A673 (cell line): ENCODE measurements around the gene SMARCD3. TPM values are rescaled to one million over a fixed set of nuclear protein-coding genes. Genes with fewer than 3 reads are reported as not detected.

Experiments
- Bru-seq: library from RNA; stranded (reverse); fragments of 400-500 nt; gene quantifications from one replicate; lab custom pipeline; 2021; lab: Mats Ljungman, UMichigan
- BruChase-seq, 2 experiments: library from RNA; stranded (reverse); fragments of 400-500 nt; gene quantifications; one replicate each; lab custom pipeline; 2021; lab: Mats Ljungman, UMichigan
- BruUV-seq: library from RNA; stranded (reverse); fragments of 400-500 nt; replicated peaks from 2 replicates; lab custom pipeline; 2021; lab: Mats Ljungman, UMichigan
- CTCF ChIA-PET: fragments of 300-600 bp; sonication (Branson Sonifier 250); formaldehyde crosslinking; loops from one replicate; lab custom pipeline; 2022; ENCODE audit warnings: antibody characterized with exemption; lab: Charles Lee
- POLR2A ChIA-PET: fragments of 300-600 bp; sonication (Branson Sonifier 250); formaldehyde crosslinking; loops from one replicate; lab custom pipeline; 2022; ENCODE audit warnings: antibody characterized with exemption; ENCODE audit not compliant: low non-redundant PET; lab: Charles Lee
- DNase-seq: peaks from one replicate; pipeline ENCODE4 v3.0.0-alpha.2; 2015; ENCODE audit warnings: low spot score
- H3K27ac ChIP-seq: fragments of 200-600 bp; sonication (generic); 2 replicates; pipeline ENCODE4 v1.5.1; 2016; ENCODE audit warnings: mixed run types, low read depth, mild to moderate bottlenecking, mixed read lengths, antibody characterized with exemption, low read length; ENCODE audit not compliant: poor library complexity, severe bottlenecking
- H3K27me3 ChIP-seq: fragments of 200-600 bp; sonication (generic); replicated peaks from 2 replicates; pipeline ENCODE4 v1.6.1; 2017; ENCODE audit warnings: mixed run types, low read depth, mild to moderate bottlenecking, mixed read lengths, antibody characterized with exemption, low read length; ENCODE audit not compliant: insufficient read depth, poor library complexity
- H3K36me3 ChIP-seq: fragments of 200-600 bp; sonication (generic); 2 replicates; pipeline ENCODE4 v1.6.1; 2016; ENCODE audit warnings: mixed run types, mild to moderate bottlenecking, mixed read lengths, antibody characterized with exemption, low read length; ENCODE audit not compliant: insufficient read depth, poor library complexity, severe bottlenecking
- H3K4me1 ChIP-seq: fragments of 200-600 bp; sonication (generic); 2 replicates; pipeline ENCODE4 v1.6.1; 2017; ENCODE audit warnings: mixed run types, mild to moderate bottlenecking, mixed read lengths, antibody characterized with exemption, low read length; ENCODE audit not compliant: insufficient read depth, poor library complexity, severe bottlenecking
- H3K4me3 ChIP-seq: fragments of 200-600 bp; sonication (generic); 2 replicates; pipeline ENCODE4 v1.5.1; 2016; ENCODE audit warnings: low read depth, mixed run types, mild to moderate bottlenecking, mixed read lengths, low read length; ENCODE audit not compliant: poor library complexity, severe bottlenecking
- H3K9me3 ChIP-seq: fragments of 200-600 bp; sonication (generic); 2 replicates; pipeline ENCODE4 v1.6.1; 2016; ENCODE audit warnings: mixed run types, low read depth, mild to moderate bottlenecking, mixed read lengths, antibody characterized with exemption, low read length; ENCODE audit not compliant: poor library complexity, severe bottlenecking
- EZH2 ChIP-seq: fragments of 200-600 bp; sonication (generic); IDR thresholded peaks from 2 replicates; pipeline ENCODE4 v1.6.1; 2017; ENCODE audit warnings: borderline replicate concordance, low read depth, mild to moderate bottlenecking, mixed read lengths, antibody characterized with exemption, low read length; ENCODE audit not compliant: poor library complexity, severe bottlenecking
- intact Hi-C: fragments of 100-400 bp; cut with micrococcal nuclease; formaldehyde crosslinking; loops from one replicate; pipeline ENCODE4 v1.10.0; 2022; ENCODE audit not compliant: unreplicated experiment
- long read RNA-seq: library from polyadenylated mRNA; stranded (forward); transcript quantifications from one replicate; pipeline ENCODE4 v2.0.0, GENCODE V29; 2022
- total RNA-seq: library from RNA; stranded (reverse); gene quantifications from 2 replicates; pipeline ENCODE4 v1.2.3, GENCODE V29; 2021
- TF ChIP-seq, protein P1 (sequence below): fragments of 300-800, 200-600 bp; sonication (generic); conservative IDR thresholded peaks from 2 replicates; pipeline ENCODE4 v1.5.1; 2017; ENCODE audit warnings: low read depth, mild to moderate bottlenecking, antibody characterized with exemption, low read length, moderate library complexity, mixed read lengths

The SMARCD3 gene
- total RNA-seq (44.8 and 52.1 TPM in 2 replicates), Bru-seq, nascent RNA (percentile 41 among the genes with signal in this experiment), BruChase-seq, experiment 1, labeled RNA remaining after a 2-hour chase (percentile 47 among the genes with signal in this experiment), BruChase-seq, experiment 2, labeled RNA remaining after a 6-hour chase (percentile 52 among the genes with signal in this experiment)
- long read RNA-seq, transcript SMARCD3-203 (14 exons, 2,018 nt) = minor isoform, 19 of 155 reads
- long read RNA-seq, transcript SMARCD3-201 (13 exons, 1,993 nt) = major isoform, 88 of 155 reads
- long read RNA-seq, partial matches to known transcripts = 9 of 155 reads
- long read RNA-seq, other reads (novel, unspliced or antisense) = 39 of 155 reads

DNA sequence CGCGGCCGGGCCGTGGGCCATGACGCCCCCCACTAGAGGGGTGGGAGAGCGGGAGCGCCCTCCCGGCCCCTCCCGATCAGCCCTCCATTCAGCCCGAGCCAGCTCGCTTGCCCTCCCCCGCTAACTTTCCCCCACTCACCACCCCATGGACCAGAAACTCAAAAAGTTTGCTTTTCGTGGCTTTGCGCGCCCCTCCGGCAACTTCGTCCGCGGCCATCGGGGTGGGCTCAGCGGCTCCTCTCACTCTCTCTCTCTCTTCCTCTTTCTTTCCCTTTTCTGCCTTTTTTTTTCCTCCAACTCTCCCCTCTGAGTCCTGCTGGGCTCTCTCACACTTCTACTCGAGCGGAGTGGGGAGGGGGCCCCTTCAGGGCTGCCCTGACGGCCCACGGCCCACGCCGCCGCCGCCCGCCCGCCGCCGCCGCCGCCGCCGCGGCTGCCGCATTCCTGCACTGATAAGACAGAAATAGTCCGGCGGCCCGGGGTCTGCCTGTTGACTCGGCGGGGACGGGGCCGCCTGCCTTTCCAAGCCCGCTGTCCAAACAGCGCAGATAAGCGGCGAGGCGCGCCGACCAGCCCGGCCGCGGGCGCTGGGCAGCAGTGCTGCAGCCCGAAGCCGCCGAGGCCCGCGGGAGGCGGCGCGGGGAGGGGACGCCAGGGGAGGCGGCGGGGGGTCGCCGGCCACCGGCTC lies at the start of gene SMARCD3:
Gene SMARCD3 (minus strand): TSS at position 349 of the 688 bp plus-strand sequence. CDS start 132 bp downstream, at position 217.
- intact Hi-C loops = loop anchor here (2.0 kb wide), 1 partner anchor 54 kb away; no protein-coding TSS in a partner anchor
- TF ChIP-seq EZH2 = no peak

DNA sequence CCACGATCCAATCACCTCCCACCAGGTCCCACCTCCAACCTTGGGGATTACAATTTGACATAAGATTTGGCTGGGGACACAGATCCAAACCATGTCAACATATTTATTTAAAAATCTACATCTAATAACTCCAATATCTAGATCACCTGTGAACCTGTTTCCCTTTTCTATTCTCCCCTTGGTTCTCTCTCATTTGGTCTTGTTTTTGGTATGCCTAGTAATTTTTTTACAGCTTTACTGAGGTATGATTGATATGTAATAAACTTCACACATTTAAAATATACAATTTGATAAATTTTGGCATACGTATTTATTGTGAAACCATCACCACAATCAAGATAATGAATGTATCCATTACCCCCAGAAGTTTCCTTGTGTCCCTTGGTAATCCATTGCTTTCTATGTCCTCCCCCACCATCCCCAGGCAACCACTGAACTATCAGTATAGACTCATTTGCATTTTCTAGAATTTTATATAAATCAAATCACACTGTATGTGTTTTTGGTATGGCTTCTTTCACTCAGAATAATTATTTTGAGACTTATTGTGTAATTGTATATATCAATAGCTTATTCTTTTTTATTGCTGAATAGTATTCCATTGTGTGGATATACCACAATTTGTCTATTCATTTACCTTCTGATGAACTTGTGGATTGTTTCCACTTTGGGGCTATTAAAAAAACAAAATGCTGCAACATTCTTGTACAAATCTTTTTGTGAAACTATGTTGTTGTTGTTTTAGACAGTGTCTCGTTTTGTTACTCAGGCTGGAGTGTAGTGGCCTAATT lies 47.9 kb upstream of the SMARCD3 start:
- BruUV-seq = no TSS peak
- no peaks in the 10 kb centered on the region for H3K36me3 ChIP-seq
- ChIA-PET POLR2A (no interaction called here), CTCF (no interaction called here)
- H3K4me3 ChIP-seq = no peak overlapping the region
- no peaks in the 10 kb centered on the region for H3K4me1 ChIP-seq
- no peak for DNase-seq
- H3K9me3 ChIP-seq = peaks cover 5% of the 10 kb centered on the region
- peaks cover 11% of the 10 kb centered on the region for H3K27me3 ChIP-seq
- TF ChIP-seq, protein P1, sequence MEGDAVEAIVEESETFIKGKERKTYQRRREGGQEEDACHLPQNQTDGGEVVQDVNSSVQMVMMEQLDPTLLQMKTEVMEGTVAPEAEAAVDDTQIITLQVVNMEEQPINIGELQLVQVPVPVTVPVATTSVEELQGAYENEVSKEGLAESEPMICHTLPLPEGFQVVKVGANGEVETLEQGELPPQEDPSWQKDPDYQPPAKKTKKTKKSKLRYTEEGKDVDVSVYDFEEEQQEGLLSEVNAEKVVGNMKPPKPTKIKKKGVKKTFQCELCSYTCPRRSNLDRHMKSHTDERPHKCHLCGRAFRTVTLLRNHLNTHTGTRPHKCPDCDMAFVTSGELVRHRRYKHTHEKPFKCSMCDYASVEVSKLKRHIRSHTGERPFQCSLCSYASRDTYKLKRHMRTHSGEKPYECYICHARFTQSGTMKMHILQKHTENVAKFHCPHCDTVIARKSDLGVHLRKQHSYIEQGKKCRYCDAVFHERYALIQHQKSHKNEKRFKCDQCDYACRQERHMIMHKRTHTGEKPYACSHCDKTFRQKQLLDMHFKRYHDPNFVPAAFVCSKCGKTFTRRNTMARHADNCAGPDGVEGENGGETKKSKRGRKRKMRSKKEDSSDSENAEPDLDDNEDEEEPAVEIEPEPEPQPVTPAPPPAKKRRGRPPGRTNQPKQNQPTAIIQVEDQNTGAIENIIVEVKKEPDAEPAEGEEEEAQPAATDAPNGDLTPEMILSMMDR = no peak
- no peak for TF ChIP-seq EZH2
- no peak overlapping the region for H3K27ac ChIP-seq
- intact Hi-C loops = no loop called here

More for the DNA sequence above, at the start of gene SMARCD3:
- POLR2A ChIA-PET = no interaction called here
- H3K27ac ChIP-seq = peak within 1 kb of the TSS; percentile 80
- H3K27me3 ChIP-seq = no peaks in the 10 kb centered on the region
- no peaks in the 10 kb centered on the region for H3K36me3 ChIP-seq
- no TSS peak for BruUV-seq
- peak; percentile 85 for DNase-seq
- CTCF ChIA-PET = no interaction called here
- no peaks in the 10 kb centered on the region for H3K9me3 ChIP-seq
- peak within 1 kb of the TSS; percentile 68 for H3K4me3 ChIP-seq
- peaks cover 75% of the 10 kb centered on the region for H3K4me1 ChIP-seq

DNA sequence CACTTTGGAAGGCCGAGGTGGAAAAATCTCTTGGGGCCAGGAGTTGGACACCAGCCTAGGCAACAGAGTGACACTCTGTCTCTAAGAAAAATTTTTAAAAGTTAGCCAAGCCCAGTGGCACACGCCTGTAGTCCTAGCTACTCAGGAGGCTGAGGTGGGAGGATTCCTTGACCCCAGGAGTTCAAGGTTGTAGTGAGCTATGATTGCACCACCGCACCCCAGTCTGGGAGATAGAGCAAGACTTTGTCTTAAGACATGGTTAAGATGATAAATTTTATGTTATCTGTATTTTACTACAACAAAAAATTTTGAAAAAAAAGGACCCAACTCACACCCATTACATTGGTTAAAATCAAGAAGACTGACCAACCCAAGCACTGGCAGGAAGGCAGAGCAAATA lies 44.4 kb upstream of the SMARCD3 start:
- BruUV-seq = no TSS peak
- DNase-seq = no peak
- ChIA-PET POLR2A (no interaction called here), CTCF (no interaction called here)
- no peak overlapping the region for H3K27ac ChIP-seq
- peaks cover 5% of the 10 kb centered on the region for H3K9me3 ChIP-seq
- H3K36me3 ChIP-seq = no peaks in the 10 kb centered on the region
- no peak overlapping the region for H3K4me3 ChIP-seq
- intact Hi-C loops = no loop called here
- no peaks in the 10 kb centered on the region for H3K4me1 ChIP-seq
- TF ChIP-seq, protein P1 = no peak
- no peak for TF ChIP-seq EZH2
- peaks cover 16% of the 10 kb centered on the region for H3K27me3 ChIP-seq
